OCI-LY1 (cell line): ENCODE results near the gene GPR21.

ENCODE experiments used
- EZH2 ChIP-seq: fragments of 200-600 bp; sonication (generic), shearing (Covaris generic); IDR thresholded peaks from 2 replicates; pipeline ENCODE4 v1.8.0; 2017; ENCODE audit warnings: borderline replicate concordance, mixed run types, mild to moderate bottlenecking, antibody characterized with exemption, low read length, moderate library complexity, mixed read lengths
- TF ChIP-seq, protein P1 (sequence below): fragments of 200-600 bp; sonication (generic), shearing (Covaris generic); IDR thresholded peaks from 2 replicates; pipeline ENCODE4 v1.5.1; 2017; ENCODE audit warnings: mild to moderate bottlenecking, antibody characterized with exemption, low read length, moderate library complexity, mixed read lengths

DNA sequence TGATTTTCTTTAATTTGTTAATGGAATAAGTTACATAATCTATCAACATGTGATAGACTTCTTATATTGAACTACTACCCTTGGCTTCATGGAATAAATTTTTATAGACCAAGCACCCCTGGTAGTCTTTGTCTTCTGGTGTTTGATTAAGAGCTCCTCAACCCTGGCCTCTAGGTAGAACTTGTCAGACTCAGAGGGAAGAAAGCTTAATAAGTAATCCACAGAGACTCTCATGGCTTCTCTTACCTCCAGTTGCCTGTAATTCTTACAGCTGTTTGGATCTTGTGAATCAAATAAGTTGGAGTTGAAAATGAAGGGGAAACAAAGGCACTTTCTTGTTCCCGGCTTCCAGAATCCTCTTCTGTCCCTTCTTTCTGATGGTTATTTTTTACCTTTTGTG is 7.0 kb upstream of the GPR21 start:
- TF ChIP-seq, protein P1, sequence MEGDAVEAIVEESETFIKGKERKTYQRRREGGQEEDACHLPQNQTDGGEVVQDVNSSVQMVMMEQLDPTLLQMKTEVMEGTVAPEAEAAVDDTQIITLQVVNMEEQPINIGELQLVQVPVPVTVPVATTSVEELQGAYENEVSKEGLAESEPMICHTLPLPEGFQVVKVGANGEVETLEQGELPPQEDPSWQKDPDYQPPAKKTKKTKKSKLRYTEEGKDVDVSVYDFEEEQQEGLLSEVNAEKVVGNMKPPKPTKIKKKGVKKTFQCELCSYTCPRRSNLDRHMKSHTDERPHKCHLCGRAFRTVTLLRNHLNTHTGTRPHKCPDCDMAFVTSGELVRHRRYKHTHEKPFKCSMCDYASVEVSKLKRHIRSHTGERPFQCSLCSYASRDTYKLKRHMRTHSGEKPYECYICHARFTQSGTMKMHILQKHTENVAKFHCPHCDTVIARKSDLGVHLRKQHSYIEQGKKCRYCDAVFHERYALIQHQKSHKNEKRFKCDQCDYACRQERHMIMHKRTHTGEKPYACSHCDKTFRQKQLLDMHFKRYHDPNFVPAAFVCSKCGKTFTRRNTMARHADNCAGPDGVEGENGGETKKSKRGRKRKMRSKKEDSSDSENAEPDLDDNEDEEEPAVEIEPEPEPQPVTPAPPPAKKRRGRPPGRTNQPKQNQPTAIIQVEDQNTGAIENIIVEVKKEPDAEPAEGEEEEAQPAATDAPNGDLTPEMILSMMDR = no peak
- no peak for TF ChIP-seq EZH2
